ENCODE measurements around the gene BCAP31.
"Not testable (repeated sequence)": the region's sequence is repeated elsewhere in the genome, so short reads cannot be mapped to it uniquely, and the experiment has no call there.

The BCAP31 gene

GRCh38 chrX:153702336-153703035, 21.7 kb downstream of the BCAP31 start:
- no peak overlapping the region for H3K4me3 ChIP-seq (ENCODE audit: low read depth, low read length)
- TF ChIP-seq CTCF (IDR thresholded peaks at IDR 0.05; ENCODE audit: low read depth, low read length, missing control alignments), result no peak
- DNase-seq (ENCODE audit: low read depth), result no peak
- in situ Hi-C loops (cut with HindIII; ENCODE audit: low sequenced_read_pairs), result no loop called here

- no peak for DNase-seq (ENCODE audit: low read depth)
- no peak for TF ChIP-seq CTCF (IDR thresholded peaks at IDR 0.05; ENCODE audit: low read depth, low read length, missing control alignments)
- in situ Hi-C loops (cut with HindIII; ENCODE audit: low sequenced_read_pairs), result no loop called here
- H3K4me3 ChIP-seq (ENCODE audit: low read depth, low read length), result no peak overlapping the region
Measured at GRCh38 chrX:153701706-153702105, 22.5 kb downstream of the BCAP31 start.

GRCh38 chrX:153700967-153701366, 23.2 kb downstream of the BCAP31 start:
- H3K4me3 ChIP-seq (ENCODE audit: low read depth, low read length), result no peak overlapping the region
- no peak for DNase-seq (ENCODE audit: low read depth)
- no peak for TF ChIP-seq CTCF (IDR thresholded peaks at IDR 0.05; ENCODE audit: low read depth, low read length, missing control alignments)
- in situ Hi-C loops (cut with HindIII; ENCODE audit: low sequenced_read_pairs), result no loop called here

GRCh38 chrX:153700376-153700945, 23.7 kb downstream of the BCAP31 start:
- in situ Hi-C loops (cut with HindIII; ENCODE audit: low sequenced_read_pairs), result no loop called here
- no peak for TF ChIP-seq CTCF (IDR thresholded peaks at IDR 0.05; ENCODE audit: low read depth, low read length, missing control alignments)
- no peak for DNase-seq (ENCODE audit: low read depth)
- H3K4me3 ChIP-seq (ENCODE audit: low read depth, low read length), result no peak overlapping the region

- DNase-seq (ENCODE audit: low read depth); H3K4me3 ChIP-seq (ENCODE audit: low read depth, low read length); in situ Hi-C loops (cut with HindIII; ENCODE audit: low sequenced_read_pairs): not testable (repeated sequence)
Measured at GRCh38 chrX:153699784-153700371, 24.3 kb downstream of the BCAP31 start.

- H3K4me3 ChIP-seq (ENCODE audit: low read depth, low read length); DNase-seq (ENCODE audit: low read depth); in situ Hi-C loops (cut with HindIII; ENCODE audit: low sequenced_read_pairs): not testable (repeated sequence)
Measured at GRCh38 chrX:153699210-153699783, 24.9 kb downstream of the BCAP31 start.

GRCh38 chrX:153697924-153698865, 26.0 kb downstream of the BCAP31 start:
- DNase-seq (ENCODE audit: low read depth), result no peak
- in situ Hi-C loops (cut with HindIII; ENCODE audit: low sequenced_read_pairs), result no loop called here
- TF ChIP-seq CTCF (IDR thresholded peaks at IDR 0.05; ENCODE audit: low read depth, low read length, missing control alignments), result no peak
- H3K4me3 ChIP-seq (ENCODE audit: low read depth, low read length), result no peak overlapping the region

GRCh38 chrX:153696986-153697722, 27.0 kb downstream of the BCAP31 start:
- H3K4me3 ChIP-seq (ENCODE audit: low read depth, low read length); in situ Hi-C loops (cut with HindIII; ENCODE audit: low sequenced_read_pairs); DNase-seq (ENCODE audit: low read depth): not testable (repeated sequence)

GRCh38 chrX:153696538-153696937, 27.6 kb downstream of the BCAP31 start:
- H3K4me3 ChIP-seq (ENCODE audit: low read depth, low read length); DNase-seq (ENCODE audit: low read depth); in situ Hi-C loops (cut with HindIII; ENCODE audit: low sequenced_read_pairs): not testable (repeated sequence)

Data from astrocyte of the cerebellum (primary cell).